SU-DHL-6 (cell line): ENCODE data around the gene SIX3.

Experiments used
- H2AFZ ChIP-seq: fragments of 200-600 bp; sonication (generic); 2 replicates; pipeline ENCODE4 v1.6.1; 2014; ENCODE audit warnings: low read depth, mild to moderate bottlenecking, moderate library complexity, mixed read lengths, antibody characterized with exemption, low read length; ENCODE audit not compliant: severe bottlenecking
- H3F3A ChIP-seq: fragments of 200-600 bp; shearing (Covaris generic); 2 replicates; pipeline ENCODE4 v1.6.0; 2016; ENCODE audit warnings: antibody characterized with exemption, mild to moderate bottlenecking; ENCODE audit not compliant: insufficient read depth
- H3K27ac ChIP-seq: fragments of 200-600 bp; sonication (generic); 2 replicates; pipeline ENCODE4 v1.5.1; 2016; ENCODE audit warnings: low read depth, mild to moderate bottlenecking, low read length, moderate library complexity, mixed read lengths
- H3K27me3 ChIP-seq: fragments of 200-600 bp; sonication (generic), shearing (Covaris generic); 2 replicates; pipeline ENCODE4 v1.6.0; 2014; ENCODE audit warnings: mild to moderate bottlenecking, low read length
- H3K36me3 ChIP-seq: fragments of 200-600 bp; sonication (generic); 2 replicates; pipeline ENCODE4 v1.6.1; 2014; ENCODE audit warnings: mild to moderate bottlenecking, low read length, mixed read lengths
- H3K4me2 ChIP-seq: fragments of 300-600, 200-600 bp; shearing (Covaris generic), sonication (generic); 2 replicates; pipeline ENCODE4 v1.6.0; 2014; ENCODE audit warnings: low read length, low read depth, mild to moderate bottlenecking; ENCODE audit not compliant: poor library complexity, severe bottlenecking
- H3K4me3 ChIP-seq: fragments of 200-600 bp; sonication (generic); 2 replicates; pipeline ENCODE4 v1.5.1; 2014; ENCODE audit warnings: antibody characterized with exemption, low read length, mild to moderate bottlenecking, mixed read lengths; ENCODE audit not compliant: insufficient read depth, poor library complexity, severe bottlenecking
- H3K79me2 ChIP-seq: fragments of 200-600 bp; sonication (generic); 2 replicates; pipeline ENCODE4 v1.6.1; 2014; ENCODE audit warnings: mild to moderate bottlenecking, low read length, moderate library complexity; ENCODE audit not compliant: insufficient read depth
- H3K9ac ChIP-seq: fragments of 200-600 bp; sonication (generic); 2 replicates; pipeline ENCODE4 v1.7.0; 2014; ENCODE audit warnings: mild to moderate bottlenecking, low read length
- H3K9me2 ChIP-seq: fragments of 200-600 bp; sonication (generic); replicated peaks from 2 replicates; pipeline ENCODE4 v1.6.1; 2014; ENCODE audit warnings: low read length; ENCODE audit not compliant: insufficient read depth
- H3K9me3 ChIP-seq: fragments of 200-600 bp; sonication (generic); 2 replicates; pipeline ENCODE4 v1.6.1; 2014; ENCODE audit warnings: low read length, mixed read lengths; ENCODE audit not compliant: insufficient read depth
- H4K20me1 ChIP-seq: fragments of 200-600 bp; sonication (generic); 2 replicates; pipeline ENCODE4 v1.6.1; 2014; ENCODE audit warnings: low read depth, mild to moderate bottlenecking, antibody characterized with exemption, low read length, moderate library complexity, mixed read lengths
- EZH2phosphoT487 ChIP-seq: fragments of 200-600 bp; sonication (generic), shearing (Covaris generic); conservative IDR thresholded peaks from 2 replicates; pipeline ENCODE4 v1.6.1; 2018; ENCODE audit warnings: mild to moderate bottlenecking, antibody characterized with exemption, low read length, moderate library complexity, mixed read lengths
- TF ChIP-seq, protein P1 (sequence below): fragments of 200-600 bp; sonication (generic); IDR thresholded peaks from one replicate; pipeline ENCODE4 v1.5.1; 2017; ENCODE audit warnings: antibody characterized with exemption, mild to moderate bottlenecking, low read length, moderate library complexity; ENCODE audit not compliant: insufficient read depth, poor library complexity, severe bottlenecking

The SIX3 gene

DNA sequence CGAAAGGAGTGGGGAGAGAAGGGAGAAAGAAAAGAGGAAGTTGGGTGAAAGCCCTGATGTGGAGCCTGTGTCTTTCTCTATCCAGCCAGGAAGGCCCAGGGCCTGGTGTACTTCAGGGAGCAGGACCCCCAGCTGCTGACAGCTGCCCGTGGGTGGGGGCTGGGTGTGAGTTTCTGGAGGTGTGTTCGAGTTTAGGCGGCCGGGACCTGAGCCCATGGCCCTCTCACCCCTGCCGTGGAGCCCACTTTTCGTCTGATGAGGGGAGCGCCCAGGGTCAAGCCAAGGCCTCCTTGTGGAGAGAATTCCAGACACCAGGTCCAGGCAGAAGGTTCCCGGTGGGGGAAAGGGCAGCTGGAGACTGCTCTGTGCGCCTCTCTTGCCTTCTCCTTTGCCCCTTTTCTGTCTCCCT, 2.2 kb downstream of the SIX3 start:
- H3K27me3 ChIP-seq = no peaks in the 10 kb centered on the region
- H3K79me2 ChIP-seq = no peaks in the 10 kb centered on the region
- H3K36me3 ChIP-seq = no peaks in the 10 kb centered on the region
- no peak overlapping the region for H3K27ac ChIP-seq
- H2AFZ ChIP-seq = no peak overlapping the region
- H3K9ac ChIP-seq = no peak overlapping the region
- H3K9me3 ChIP-seq = no peaks in the 10 kb centered on the region
- H4K20me1 ChIP-seq = no peaks in the 10 kb centered on the region
- H3K4me2 ChIP-seq = no peak overlapping the region
- TF ChIP-seq EZH2phosphoT487 = no peak
- TF ChIP-seq, protein P1, sequence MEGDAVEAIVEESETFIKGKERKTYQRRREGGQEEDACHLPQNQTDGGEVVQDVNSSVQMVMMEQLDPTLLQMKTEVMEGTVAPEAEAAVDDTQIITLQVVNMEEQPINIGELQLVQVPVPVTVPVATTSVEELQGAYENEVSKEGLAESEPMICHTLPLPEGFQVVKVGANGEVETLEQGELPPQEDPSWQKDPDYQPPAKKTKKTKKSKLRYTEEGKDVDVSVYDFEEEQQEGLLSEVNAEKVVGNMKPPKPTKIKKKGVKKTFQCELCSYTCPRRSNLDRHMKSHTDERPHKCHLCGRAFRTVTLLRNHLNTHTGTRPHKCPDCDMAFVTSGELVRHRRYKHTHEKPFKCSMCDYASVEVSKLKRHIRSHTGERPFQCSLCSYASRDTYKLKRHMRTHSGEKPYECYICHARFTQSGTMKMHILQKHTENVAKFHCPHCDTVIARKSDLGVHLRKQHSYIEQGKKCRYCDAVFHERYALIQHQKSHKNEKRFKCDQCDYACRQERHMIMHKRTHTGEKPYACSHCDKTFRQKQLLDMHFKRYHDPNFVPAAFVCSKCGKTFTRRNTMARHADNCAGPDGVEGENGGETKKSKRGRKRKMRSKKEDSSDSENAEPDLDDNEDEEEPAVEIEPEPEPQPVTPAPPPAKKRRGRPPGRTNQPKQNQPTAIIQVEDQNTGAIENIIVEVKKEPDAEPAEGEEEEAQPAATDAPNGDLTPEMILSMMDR = no peak
- H3K9me2 ChIP-seq = no peaks in the 10 kb centered on the region
- no peaks in the 10 kb centered on the region for H3F3A ChIP-seq
- H3K4me3 ChIP-seq = no peak overlapping the region

DNA sequence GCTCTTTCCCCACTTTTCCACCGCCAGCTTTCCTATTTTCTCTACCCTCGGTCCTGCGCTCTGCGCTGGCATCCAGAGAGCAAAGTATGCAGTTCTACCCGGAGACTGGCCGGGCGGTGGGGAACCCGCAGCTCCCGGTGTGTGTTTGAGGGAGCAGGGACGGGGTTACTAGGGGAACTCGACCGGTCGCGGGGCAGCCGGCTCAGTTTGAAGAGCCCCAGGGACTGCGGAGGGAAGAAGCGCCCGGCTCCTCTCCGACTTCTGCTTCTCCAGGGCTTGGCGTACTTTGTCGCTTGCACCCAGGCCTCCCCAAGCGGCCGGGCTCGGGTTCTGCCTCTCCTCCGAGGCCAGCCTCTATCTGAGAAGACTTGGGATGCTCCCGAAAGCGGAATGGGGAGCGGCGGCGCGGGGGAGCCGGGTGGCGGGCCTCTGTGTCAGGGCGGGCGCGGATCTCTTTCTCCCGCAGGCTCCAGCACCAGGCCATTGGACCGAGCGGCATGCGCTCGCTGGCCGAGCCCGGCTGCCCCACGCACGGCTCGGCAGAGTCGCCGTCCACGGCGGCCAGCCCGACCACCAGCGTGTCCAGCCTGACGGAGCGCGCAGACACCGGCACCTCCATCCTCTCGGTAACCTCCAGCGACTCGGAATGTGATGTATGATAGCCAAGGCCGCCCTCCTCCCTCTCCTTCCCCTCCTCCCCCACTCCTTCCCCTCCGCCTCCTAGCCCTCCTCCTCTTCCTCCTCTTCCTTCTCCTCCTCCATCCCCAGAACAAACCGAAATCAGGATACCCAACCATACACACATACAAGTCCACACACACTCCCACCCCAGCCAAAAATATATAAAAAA, 2.8 kb downstream of the SIX3 start:
- Histone ChIP-seq H3K4me3 (no peak overlapping the region), H3K27ac (no peak overlapping the region), H4K20me1 (no peaks in the 10 kb centered on the region), H2AFZ (no peak overlapping the region), H3K9me2 (no peaks in the 10 kb centered on the region), H3K36me3 (no peaks in the 10 kb centered on the region), H3K9ac (no peak overlapping the region), H3K27me3 (no peaks in the 10 kb centered on the region), H3K79me2 (no peaks in the 10 kb centered on the region), H3K9me3 (no peaks in the 10 kb centered on the region), H3K4me2 (no peak overlapping the region), H3F3A (no peaks in the 10 kb centered on the region)
- TF ChIP-seq, protein P1 = no peak
- no peak for TF ChIP-seq EZH2phosphoT487

DNA sequence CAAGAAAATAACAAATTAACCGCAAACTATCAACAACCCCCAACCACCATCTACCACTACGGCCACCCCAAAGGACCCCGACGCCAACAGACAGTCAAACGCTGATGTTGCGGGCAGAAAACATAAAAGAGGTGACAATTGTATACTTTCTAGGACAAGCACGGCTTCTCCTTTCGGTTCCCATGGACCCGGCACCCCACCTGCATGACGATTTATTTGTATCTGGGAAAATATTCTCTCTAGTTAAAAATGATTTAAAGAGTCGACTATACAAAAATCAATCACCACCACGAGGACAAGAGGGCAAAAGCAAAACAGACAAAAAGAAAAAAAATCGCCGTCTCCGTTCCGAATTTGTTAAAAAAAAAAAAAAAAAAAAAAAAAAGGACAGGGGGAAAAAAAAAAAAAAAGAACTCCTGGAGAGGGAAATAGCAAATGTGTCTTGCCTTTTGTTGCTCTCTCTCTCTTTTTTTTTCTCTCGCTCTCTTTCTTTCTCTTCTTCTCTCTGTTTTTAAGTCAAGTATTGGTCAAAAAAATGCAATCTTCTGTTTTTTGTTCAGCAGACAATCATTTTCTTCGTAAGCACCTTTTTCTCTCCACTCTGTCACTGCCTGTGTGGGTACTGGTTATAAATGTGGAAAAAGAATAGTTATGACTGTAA, 3.6 kb downstream of the SIX3 start:
- H3K9ac ChIP-seq = no peak overlapping the region
- no peak overlapping the region for H3K4me2 ChIP-seq
- H2AFZ ChIP-seq = no peak overlapping the region
- H3K9me3 ChIP-seq = no peaks in the 10 kb centered on the region
- no peaks in the 10 kb centered on the region for H4K20me1 ChIP-seq
- TF ChIP-seq, protein P1 = no peak
- TF ChIP-seq EZH2phosphoT487 = no peak
- no peaks in the 10 kb centered on the region for H3K36me3 ChIP-seq
- no peak overlapping the region for H3K4me3 ChIP-seq
- H3K9me2 ChIP-seq = no peaks in the 10 kb centered on the region
- H3K79me2 ChIP-seq = no peaks in the 10 kb centered on the region
- no peaks in the 10 kb centered on the region for H3F3A ChIP-seq
- H3K27me3 ChIP-seq = no peaks in the 10 kb centered on the region
- no peak overlapping the region for H3K27ac ChIP-seq
